ENCODE measurements around the gene PLEKHG5. TPM values are rescaled to one million over a fixed set of nuclear protein-coding genes. Genes with fewer than 3 reads are reported as not detected.

The PLEKHG5 gene
- total RNA-seq, 1 experiment from 2014 or later, result 11.2 TPM

GRCh38 chr1:6425658-6426057 is 65.8 kb downstream of the PLEKHG5 start:
- no peak for DNase-seq (ENCODE audit: low read depth)

- DNase-seq (ENCODE audit: low read depth), result no peak
Observed at GRCh38 chr1:6424619-6425593, 66.6 kb downstream of the PLEKHG5 start, which contains the start of gene ESPN. TSS of gene ESPN (plus strand) at chr1:6424776. CDS start at chr1:6424956, 180 bp downstream.

- no peak for DNase-seq (ENCODE audit: low read depth)
Observed at GRCh38 chr1:6424000-6424565, 67.4 kb downstream of the PLEKHG5 start.

GRCh38 chr1:6423321-6423999 is 68.0 kb downstream of the PLEKHG5 start:
- DNase-seq (ENCODE audit: low read depth), result peak; percentile 88

- DNase-seq (ENCODE audit: low read depth), result no peak
Observed at GRCh38 chr1:6421266-6421665, 70.2 kb downstream of the PLEKHG5 start.

- no peak for DNase-seq (ENCODE audit: low read depth)
Observed at GRCh38 chr1:6420454-6421042, 70.9 kb downstream of the PLEKHG5 start.

- DNase-seq (ENCODE audit: low read depth), result peak; percentile 21
Observed at GRCh38 chr1:6419804-6420453, 71.5 kb downstream of the PLEKHG5 start, which contains the start of gene HES2. TSS of gene HES2 (minus strand) at chr1:6419919. CDS start at chr1:6419820, 99 bp downstream.

- no peak for DNase-seq (ENCODE audit: low read depth)
Observed at GRCh38 chr1:6419397-6419803, 72.1 kb downstream of the PLEKHG5 start.

- no peak for DNase-seq (ENCODE audit: low read depth)
Observed at GRCh38 chr1:6418668-6419396, 72.6 kb downstream of the PLEKHG5 start.

GRCh38 chr1:6417961-6418667 is 73.4 kb downstream of the PLEKHG5 start:
- no peak for DNase-seq (ENCODE audit: low read depth)

Other genes with a start within 250 kb of the PLEKHG5 start
- not detected in 2 replicates for gene HES3, start 247.5 kb downstream of the PLEKHG5 start, total RNA-seq (2014; rRNA removed; shearing (Covaris generic))
- 3.5 and 9.1 TPM in 2 replicates for gene GPR153, start 230.6 kb downstream of the PLEKHG5 start, total RNA-seq (2014; rRNA removed; shearing (Covaris generic))
- gene ACOT7, start 97.9 kb downstream of the PLEKHG5 start, total RNA-seq (2014; rRNA removed; shearing (Covaris generic)), result 102 and 113 TPM in 2 replicates
- 0.47 and 1.0 TPM in 2 replicates for gene HES2, start 71.7 kb downstream of the PLEKHG5 start, total RNA-seq (2014; rRNA removed; shearing (Covaris generic))
- 0.02 TPM in 1 of 2 replicates, not detected in the other for gene ESPN, start 66.9 kb downstream of the PLEKHG5 start, total RNA-seq (2014; rRNA removed; shearing (Covaris generic))
- 8.7 and 9.1 TPM in 2 replicates for gene TNFRSF25, start 25.5 kb downstream of the PLEKHG5 start, total RNA-seq (2014; rRNA removed; shearing (Covaris generic))
- gene NOL9, start 62.8 kb upstream of the PLEKHG5 start, total RNA-seq (2014; rRNA removed; shearing (Covaris generic)), result 13.2 and 25.5 TPM in 2 replicates
- gene TAS1R1, start 63.6 kb upstream of the PLEKHG5 start, total RNA-seq (2014; rRNA removed; shearing (Covaris generic)), result 0.27 TPM in 1 of 2 replicates, not detected in the other
- gene ZBTB48, start 88.3 kb upstream of the PLEKHG5 start, total RNA-seq (2014; rRNA removed; shearing (Covaris generic)), result 5.8 and 20.0 TPM in 2 replicates
- gene KLHL21, start 111.2 kb upstream of the PLEKHG5 start, total RNA-seq (2014; rRNA removed; shearing (Covaris generic)), result 14.4 and 32.2 TPM in 2 replicates
- gene PHF13, start 122.1 kb upstream of the PLEKHG5 start, total RNA-seq (2014; rRNA removed; shearing (Covaris generic)), result 14.4 and 22.3 TPM in 2 replicates
- 16.9 and 28.8 TPM in 2 replicates for gene THAP3, start 133.2 kb upstream of the PLEKHG5 start, total RNA-seq (2014; rRNA removed; shearing (Covaris generic))
- 40.3 and 46.1 TPM in 2 replicates for gene DNAJC11, start 210.1 kb upstream of the PLEKHG5 start, total RNA-seq (2014; rRNA removed; shearing (Covaris generic))

Measured in M059J (cell line).